LHCN-M2 (cell line): ENCODE measurements around the gene UQCR10. TPM values are rescaled to one million over a fixed set of nuclear protein-coding genes. Genes with fewer than 3 reads are reported as not detected.

Experiments used
- DNase-seq: peaks from one replicate; pipeline ENCODE4 v3.0.0-alpha.2; 2012; ENCODE audit warnings: low read depth
- total RNA-seq: library from RNA; depleted of rRNA; stranded (reverse); fragments of >200 nt; gene quantifications from 2 replicates; pipeline ENCODE4 v1.2.3, GENCODE V29; 2014

The UQCR10 gene
- total RNA-seq, 1 experiment from 2014 or later, result 72.8 TPM

GRCh38 chr22:29762263-29762662 is 4.9 kb upstream of the UQCR10 start:
- no peak for DNase-seq

GRCh38 chr22:29765905-29766631 is 1.1 kb upstream of the UQCR10 start:
- no peak for DNase-seq

DNA sequence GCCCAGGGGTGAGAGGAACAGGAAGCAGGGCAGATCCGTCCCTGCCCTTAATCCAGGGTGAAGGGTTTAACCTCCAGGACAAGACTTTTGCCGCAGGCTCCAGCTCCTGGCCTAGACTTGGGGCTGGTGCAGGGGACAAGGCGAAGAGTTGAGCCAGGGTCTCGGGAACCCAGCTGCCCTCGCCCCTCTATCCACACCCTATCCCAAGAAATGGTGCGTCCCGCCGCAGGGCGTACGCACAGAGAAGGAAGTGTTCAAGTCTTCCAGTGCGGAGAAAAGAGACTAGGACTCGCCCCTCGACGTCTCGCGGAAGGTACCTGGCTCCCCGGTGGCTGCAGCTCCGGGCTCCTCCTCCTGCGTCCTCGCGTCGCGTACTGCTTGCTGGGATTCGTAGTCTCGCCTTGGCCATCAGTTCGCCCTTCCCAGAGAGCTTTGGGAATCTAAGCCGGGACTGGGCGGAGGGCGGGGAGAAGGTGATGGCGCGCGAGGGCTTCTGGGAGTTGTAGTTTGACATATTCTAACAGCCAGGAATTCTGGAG is 468 bp upstream of the UQCR10 start, which contains the start of gene ZMAT5:
ZMAT5 (minus strand) TSS at position 376 of the 539 bp plus-strand sequence. CDS start 18,463 bp downstream, outside the sequence.
- DNase-seq, result peak; percentile 96

DNA sequence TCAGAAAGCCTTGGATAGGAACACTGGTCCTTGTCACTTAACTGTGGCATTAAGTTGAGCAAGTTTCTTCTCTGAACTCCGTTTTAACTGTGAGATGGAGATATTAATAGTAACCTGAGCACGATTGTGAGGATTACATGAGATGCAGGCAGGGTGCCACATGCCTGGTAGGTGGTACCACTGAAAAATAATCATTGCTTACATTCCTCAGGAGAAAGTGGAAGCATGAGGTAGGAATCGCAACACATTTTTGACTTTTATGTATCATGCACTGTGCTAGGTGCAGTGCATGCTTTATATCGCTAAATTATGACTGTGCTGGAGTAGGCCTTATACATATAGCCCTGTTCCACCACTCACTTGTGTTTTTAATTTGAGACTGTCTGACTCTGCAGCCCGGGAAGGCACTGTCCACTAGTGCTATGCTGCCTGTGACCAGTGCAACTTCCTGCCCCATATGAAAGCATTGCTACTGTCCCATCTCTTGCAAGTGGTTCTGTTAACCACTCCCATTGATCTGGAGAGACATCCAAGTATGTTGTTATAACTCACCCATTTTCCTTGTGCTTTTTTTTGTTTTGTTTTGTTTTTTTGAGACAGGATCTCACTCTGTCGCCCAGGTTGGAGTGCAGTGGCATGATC is 1.0 kb downstream of the UQCR10 start:
- DNase-seq, result peak; percentile 13

DNA sequence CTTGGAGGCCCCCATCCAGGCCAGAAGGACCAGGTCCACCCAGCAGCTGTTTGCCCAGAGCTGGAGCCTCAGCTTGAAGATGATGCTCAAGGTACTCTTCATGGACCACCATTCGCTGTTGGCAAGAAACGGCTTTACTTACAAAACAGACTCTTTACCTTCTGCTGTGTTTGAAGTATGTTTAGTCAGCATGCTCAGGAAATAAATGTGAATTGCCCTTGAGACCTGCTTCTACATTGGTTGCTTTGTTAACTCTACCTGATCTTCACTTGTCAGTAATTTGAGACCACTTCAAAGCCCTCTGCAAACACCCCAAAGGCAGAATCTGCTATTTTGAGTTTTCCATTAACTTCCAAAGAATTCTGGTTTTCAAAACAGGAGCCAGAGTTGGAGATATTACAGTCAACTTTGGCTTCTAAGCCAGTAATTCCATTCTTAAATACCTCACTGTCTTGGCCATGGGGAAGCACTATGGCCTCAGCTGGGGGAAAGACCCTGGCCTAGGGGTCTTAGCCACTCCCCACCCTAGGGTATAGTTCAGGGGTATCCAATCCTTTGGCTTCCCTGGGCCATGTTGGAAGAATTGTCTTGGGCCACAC is 2.7 kb downstream of the UQCR10 start:
- no peak for DNase-seq

- DNase-seq, result peak; percentile 70
Measured at GRCh38 chr22:29772170-29772641, 5.0 kb downstream of the UQCR10 start.

DNA sequence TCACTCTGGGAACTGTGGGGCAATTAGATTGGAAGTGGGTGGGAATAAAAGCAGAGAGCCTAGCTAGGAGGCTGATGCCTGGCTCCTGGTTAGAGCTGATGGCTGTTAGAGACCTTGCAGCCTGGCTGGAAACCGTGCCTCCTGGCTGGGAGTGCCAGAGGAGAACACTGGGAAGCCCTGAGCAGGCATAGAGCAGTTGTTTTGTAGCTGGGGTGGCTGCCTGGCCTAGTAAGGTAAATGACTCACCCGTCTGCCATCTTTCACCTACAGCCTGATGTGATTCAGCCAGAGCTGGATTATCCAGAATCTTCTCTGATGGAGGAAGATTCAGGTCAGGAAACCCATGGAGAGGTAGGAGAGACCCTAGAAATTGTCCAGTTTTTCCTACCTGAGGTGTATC is 6.1 kb downstream of the UQCR10 start:
- peak; percentile 56 for DNase-seq

- no peak for DNase-seq
Measured at GRCh38 chr22:29780220-29780619, 13.1 kb downstream of the UQCR10 start.

GRCh38 chr22:29780748-29781676 is 13.8 kb downstream of the UQCR10 start:
- DNase-seq, result peak; percentile 97

DNA sequence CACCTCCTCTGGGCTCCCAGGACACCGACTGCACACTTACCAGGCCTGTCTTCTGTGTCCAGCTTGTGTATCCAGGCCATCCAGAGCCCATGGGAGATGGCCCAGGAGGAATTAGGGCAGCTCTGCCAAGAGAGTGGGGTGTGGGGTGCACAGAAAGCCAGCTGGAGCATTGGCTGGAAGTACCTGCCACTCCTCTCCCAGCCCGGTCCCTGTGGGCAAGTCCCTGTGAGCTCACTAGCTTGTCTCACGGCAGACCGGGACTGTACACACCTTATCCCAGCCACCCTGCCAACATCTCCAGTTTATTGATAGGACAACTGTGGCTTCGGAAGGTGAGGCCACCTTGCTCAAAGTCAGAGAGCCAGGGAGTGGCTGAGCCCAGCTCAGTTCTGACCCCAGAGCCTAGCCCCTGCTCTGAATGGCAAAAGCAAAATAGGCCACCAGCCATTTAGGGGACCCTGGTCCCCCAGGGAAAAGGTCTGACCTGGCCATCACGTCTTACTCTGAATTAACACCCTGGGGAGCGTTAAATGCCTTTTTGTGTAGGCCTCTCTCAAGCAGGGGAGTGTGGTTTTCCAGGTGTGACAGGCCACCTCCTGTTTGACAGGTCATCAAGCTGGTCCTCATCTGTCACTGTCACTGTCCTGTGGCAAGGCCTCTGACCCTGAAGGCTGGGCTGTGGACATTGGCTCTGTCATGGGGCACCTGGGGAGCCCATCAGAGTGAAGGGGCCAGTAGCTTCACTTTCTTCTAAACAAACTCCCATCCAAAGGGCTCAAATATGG is 15.1 kb downstream of the UQCR10 start:
- DNase-seq, result peak; percentile 54

GRCh38 chr22:29784451-29785361 is 17.5 kb downstream of the UQCR10 start:
- no peak for DNase-seq

DNA sequence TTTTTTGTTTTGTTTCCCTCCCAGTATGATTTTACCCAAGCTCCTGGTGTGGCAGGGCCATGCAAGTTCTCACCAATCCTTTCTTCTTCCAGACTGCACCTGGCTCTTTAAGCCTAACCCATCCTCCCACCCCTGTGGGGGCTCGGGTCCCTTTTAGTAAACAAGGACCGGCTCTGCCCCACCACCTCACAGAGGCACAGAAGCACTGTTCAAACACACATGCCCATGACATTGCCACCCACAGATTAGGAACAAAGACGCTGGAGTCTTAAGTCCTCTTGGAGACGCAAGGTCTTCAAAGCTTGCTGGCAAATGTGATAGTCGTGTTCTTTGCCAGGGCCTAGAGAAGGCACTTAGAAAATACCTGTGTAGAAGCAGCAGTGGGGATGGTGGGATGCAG is 18.9 kb downstream of the UQCR10 start:
- DNase-seq, result no peak

DNA sequence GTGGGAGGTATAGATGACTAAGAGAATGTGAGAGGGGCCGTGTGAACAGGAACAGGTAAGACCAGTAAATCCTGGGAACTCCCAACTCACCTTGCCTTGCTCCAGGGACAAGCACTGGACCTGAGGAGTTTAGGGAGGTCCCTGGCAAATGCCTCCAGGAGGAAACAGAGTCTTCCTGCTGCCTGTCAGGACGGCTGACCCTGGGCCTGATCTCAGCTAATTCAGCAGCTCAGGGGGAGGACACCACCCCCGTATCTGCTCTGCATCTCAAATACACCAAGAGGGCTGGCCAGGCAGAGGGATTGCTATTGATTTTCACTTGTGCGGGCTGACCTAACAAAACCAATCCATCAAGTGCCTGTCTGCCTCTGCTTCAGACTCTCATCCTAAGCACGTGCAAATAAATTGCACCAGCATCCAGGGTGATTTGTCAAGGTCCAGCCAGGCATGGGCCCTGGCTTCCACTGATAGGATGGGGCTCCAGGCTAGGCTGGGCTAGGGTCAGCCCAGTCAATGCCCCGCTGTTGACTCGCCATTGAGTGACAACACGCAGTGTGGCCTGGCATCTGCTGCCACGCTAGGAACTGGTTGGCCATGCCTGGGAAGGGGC is 20.3 kb downstream of the UQCR10 start:
- DNase-seq, result no peak

DNA sequence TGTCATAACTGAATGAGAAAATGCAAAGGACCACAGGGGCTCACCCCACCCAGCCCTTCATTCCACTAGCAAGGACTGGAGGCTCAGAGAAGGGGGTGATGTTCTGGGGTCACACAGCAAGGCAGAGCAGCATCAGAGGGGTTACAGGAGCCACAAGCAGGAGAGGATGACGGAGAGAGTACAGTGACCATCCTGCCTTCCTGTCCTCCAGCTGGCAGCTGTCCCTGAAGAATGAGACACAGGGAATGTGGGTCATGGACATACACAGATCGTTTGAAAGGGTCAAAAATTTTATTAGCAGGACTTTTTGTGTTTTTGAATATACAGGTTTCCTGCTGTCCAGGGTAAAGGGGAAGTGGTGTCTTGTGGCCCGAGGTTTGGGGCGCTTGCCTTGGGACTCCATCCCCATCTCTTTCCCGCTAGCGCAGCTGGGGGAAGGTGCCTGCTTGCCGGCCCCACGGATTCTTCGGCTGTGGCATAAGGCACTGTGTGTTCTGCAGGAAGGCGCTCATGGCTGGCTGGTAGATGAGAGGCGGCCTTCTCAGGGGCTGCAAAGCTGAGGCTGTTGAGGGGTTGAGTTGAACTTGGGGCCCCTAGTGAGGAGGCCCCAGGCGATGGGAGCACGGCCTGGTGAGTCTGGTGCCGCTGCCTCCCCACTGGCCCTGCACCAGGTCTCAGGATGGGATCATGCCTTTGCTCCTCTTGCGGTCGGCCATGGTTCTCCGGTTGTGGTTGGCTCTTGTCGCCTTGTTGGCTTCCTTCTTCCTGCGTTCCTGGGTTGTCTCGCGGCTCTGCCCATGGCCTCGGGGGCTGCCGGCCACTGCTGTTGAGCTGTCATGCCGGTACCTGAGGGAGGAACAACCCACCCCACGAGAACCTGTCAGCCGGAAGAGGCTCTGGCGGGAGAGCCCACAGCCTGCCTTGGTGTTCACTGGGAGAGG is 21.4 kb downstream of the UQCR10 start:
- DNase-seq, result no peak

DNA sequence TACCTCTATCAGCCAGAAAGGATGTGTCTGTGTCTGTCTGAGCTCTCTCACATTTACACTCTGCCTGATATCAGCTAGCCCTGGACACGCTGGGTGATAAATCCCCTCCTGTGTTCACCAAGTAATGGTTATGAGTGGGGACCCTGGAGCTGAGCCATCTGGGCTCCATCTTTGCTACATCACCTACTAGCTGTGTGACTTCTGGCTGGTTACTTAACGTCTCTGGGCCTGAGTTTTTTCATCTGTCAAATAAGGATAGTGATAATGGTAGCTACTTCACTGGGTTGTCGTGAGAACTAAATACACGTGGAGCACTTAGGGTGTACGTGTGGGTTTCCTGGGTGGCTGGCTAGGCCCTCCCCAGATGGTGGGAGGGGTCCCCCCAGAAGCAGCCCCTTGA is 22.9 kb downstream of the UQCR10 start:
- DNase-seq, result no peak

DNA sequence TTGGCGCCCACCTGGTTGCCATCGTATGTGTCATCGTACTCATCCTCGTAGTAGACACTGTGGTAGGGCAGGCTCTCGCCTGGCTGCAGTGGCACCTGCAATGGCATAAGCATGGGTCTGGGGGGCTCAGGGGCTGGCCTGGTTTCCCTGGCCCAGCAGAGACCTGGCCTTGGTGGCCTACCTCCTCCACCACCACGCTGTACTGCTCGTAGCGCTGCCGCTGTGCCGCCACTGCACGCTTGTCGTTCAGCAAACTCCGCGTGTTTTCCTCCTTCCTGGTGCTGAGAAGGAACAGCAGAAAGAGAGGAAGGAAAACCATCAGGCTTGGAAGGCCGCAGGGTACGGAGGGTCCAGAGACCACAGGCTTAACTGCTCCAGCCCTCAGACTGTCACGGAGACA is 26.2 kb downstream of the UQCR10 start:
- no peak for DNase-seq

DNA sequence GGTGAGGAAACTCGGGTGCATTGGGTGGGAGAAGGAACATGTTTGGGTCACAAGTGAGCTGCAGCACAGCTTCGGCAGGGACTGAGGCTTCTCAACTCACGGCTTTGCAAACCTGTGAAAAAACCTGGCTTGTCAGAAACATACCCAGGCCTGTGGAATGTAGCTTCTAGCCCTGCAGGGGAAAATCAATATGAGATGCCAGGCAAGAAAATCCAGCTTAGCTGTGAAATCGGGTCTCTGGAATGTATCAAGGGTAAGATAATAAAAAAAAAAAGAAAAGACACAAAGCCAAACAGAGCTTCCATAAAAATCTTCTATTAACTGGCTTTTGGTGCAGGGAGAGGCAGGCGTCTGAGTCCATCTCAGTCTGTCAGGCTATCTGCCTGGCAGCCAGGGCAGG is 28.5 kb downstream of the UQCR10 start:
- no peak for DNase-seq

DNA sequence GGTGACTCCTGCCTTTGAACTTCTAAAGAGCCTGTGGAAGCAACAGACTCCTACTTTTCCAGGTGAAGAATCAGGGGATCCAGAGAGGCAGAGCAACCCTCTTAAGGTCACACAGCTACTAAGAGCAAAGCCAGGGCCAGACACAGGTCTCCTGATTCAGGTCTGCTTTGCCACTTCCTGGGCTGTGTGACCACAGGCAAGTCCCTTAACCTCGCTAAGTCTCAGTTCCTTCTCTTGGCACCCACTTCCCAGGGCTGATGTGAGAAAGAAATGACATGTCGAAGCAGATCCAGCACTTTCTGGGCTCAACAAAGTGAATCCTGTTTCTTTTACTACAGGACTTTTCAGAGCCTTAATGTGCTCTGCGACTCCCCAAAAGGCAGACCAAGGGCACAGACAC is 30.2 kb downstream of the UQCR10 start:
- DNase-seq, result no peak
